ENCODE results near the gene DDX59.
A peak's percentile ranks its signal among the peaks of the same experiment; 100 is the strongest.

The DDX59 gene

GRCh38 chr1:200686620-200687019 lies 16.9 kb upstream of the DDX59 start:
- H3K4me3 ChIP-seq (ENCODE audit: low read length) = no peak overlapping the region
- H3K4me1 ChIP-seq (ENCODE audit: control insufficient read depth, insufficient read depth, low read length) = no peaks in the 10 kb centered on the region
- no peak overlapping the region for H3K9ac ChIP-seq (ENCODE audit: low read length)
- H3K27me3 ChIP-seq (ENCODE audit: control insufficient read depth, insufficient read depth, low read length) = no peaks in the 10 kb centered on the region
- no peaks in the 10 kb centered on the region for H3K36me3 ChIP-seq (ENCODE audit: control insufficient read depth, insufficient read depth, low read length)
- H3K9me3 ChIP-seq (ENCODE audit: control insufficient read depth, low read length) = no peaks in the 10 kb centered on the region

- H3K27me3 ChIP-seq (ENCODE audit: control insufficient read depth, insufficient read depth, low read length) = no peaks in the 10 kb centered on the region
- no peak overlapping the region for H3K4me3 ChIP-seq (ENCODE audit: low read length)
- no peaks in the 10 kb centered on the region for H3K4me1 ChIP-seq (ENCODE audit: control insufficient read depth, insufficient read depth, low read length)
- no peak overlapping the region for H3K9ac ChIP-seq (ENCODE audit: low read length)
- no peaks in the 10 kb centered on the region for H3K36me3 ChIP-seq (ENCODE audit: control insufficient read depth, insufficient read depth, low read length)
- H3K9me3 ChIP-seq (ENCODE audit: control insufficient read depth, low read length) = no peaks in the 10 kb centered on the region
Measured at GRCh38 chr1:200684015-200684414, 14.3 kb upstream of the DDX59 start.

- H3K4me1 ChIP-seq (ENCODE audit: control insufficient read depth, insufficient read depth, low read length) = no peaks in the 10 kb centered on the region
- no peak overlapping the region for H3K9ac ChIP-seq (ENCODE audit: low read length)
- no peak overlapping the region for H3K4me3 ChIP-seq (ENCODE audit: low read length)
- no peaks in the 10 kb centered on the region for H3K36me3 ChIP-seq (ENCODE audit: control insufficient read depth, insufficient read depth, low read length)
- H3K27me3 ChIP-seq (ENCODE audit: control insufficient read depth, insufficient read depth, low read length) = no peaks in the 10 kb centered on the region
- H3K9me3 ChIP-seq (ENCODE audit: control insufficient read depth, low read length) = no peaks in the 10 kb centered on the region
Measured at GRCh38 chr1:200683298-200683697, 13.6 kb upstream of the DDX59 start.

- Histone ChIP-seq H3K36me3 (ENCODE audit: control insufficient read depth, insufficient read depth, low read length) (no peaks in the 10 kb centered on the region), H3K9ac (ENCODE audit: low read length) (no peak overlapping the region), H3K4me1 (ENCODE audit: control insufficient read depth, insufficient read depth, low read length) (no peaks in the 10 kb centered on the region), H3K4me3 (ENCODE audit: low read length) (no peak overlapping the region), H3K27me3 (ENCODE audit: control insufficient read depth, insufficient read depth, low read length) (no peaks in the 10 kb centered on the region), H3K9me3 (ENCODE audit: control insufficient read depth, low read length) (no peaks in the 10 kb centered on the region)
Measured at GRCh38 chr1:200681231-200681630, 11.5 kb upstream of the DDX59 start.

GRCh38 chr1:200676829-200677228 lies 7.1 kb upstream of the DDX59 start:
- no peaks in the 10 kb centered on the region for H3K27me3 ChIP-seq (ENCODE audit: control insufficient read depth, insufficient read depth, low read length)
- no peak overlapping the region for H3K9ac ChIP-seq (ENCODE audit: low read length)
- no peaks in the 10 kb centered on the region for H3K9me3 ChIP-seq (ENCODE audit: control insufficient read depth, low read length)
- no peak overlapping the region for H3K4me3 ChIP-seq (ENCODE audit: low read length)
- H3K4me1 ChIP-seq (ENCODE audit: control insufficient read depth, insufficient read depth, low read length) = no peaks in the 10 kb centered on the region
- H3K36me3 ChIP-seq (ENCODE audit: control insufficient read depth, insufficient read depth, low read length) = no peaks in the 10 kb centered on the region

GRCh38 chr1:200675588-200675852 lies 5.8 kb upstream of the DDX59 start:
- H3K9ac ChIP-seq (ENCODE audit: low read length) = no peak overlapping the region
- H3K4me1 ChIP-seq (ENCODE audit: control insufficient read depth, insufficient read depth, low read length) = no peaks in the 10 kb centered on the region
- no peaks in the 10 kb centered on the region for H3K27me3 ChIP-seq (ENCODE audit: control insufficient read depth, insufficient read depth, low read length)
- no peaks in the 10 kb centered on the region for H3K36me3 ChIP-seq (ENCODE audit: control insufficient read depth, insufficient read depth, low read length)
- no peaks in the 10 kb centered on the region for H3K9me3 ChIP-seq (ENCODE audit: control insufficient read depth, low read length)
- no peak overlapping the region for H3K4me3 ChIP-seq (ENCODE audit: low read length)

- Histone ChIP-seq H3K4me1 (ENCODE audit: control insufficient read depth, insufficient read depth, low read length) (no peaks in the 10 kb centered on the region), H3K9me3 (ENCODE audit: control insufficient read depth, low read length) (no peaks in the 10 kb centered on the region), H3K27me3 (ENCODE audit: control insufficient read depth, insufficient read depth, low read length) (no peaks in the 10 kb centered on the region), H3K4me3 (ENCODE audit: low read length) (no peak overlapping the region), H3K9ac (ENCODE audit: low read length) (no peak overlapping the region), H3K36me3 (ENCODE audit: control insufficient read depth, insufficient read depth, low read length) (no peaks in the 10 kb centered on the region)
Measured at GRCh38 chr1:200674838-200675587, 5.3 kb upstream of the DDX59 start.

- Histone ChIP-seq H3K4me1 (ENCODE audit: control insufficient read depth, insufficient read depth, low read length) (no peaks in the 10 kb centered on the region), H3K4me3 (ENCODE audit: low read length) (no peak overlapping the region), H3K9me3 (ENCODE audit: control insufficient read depth, low read length) (no peaks in the 10 kb centered on the region), H3K27me3 (ENCODE audit: control insufficient read depth, insufficient read depth, low read length) (no peaks in the 10 kb centered on the region), H3K9ac (ENCODE audit: low read length) (no peak overlapping the region), H3K36me3 (ENCODE audit: control insufficient read depth, insufficient read depth, low read length) (no peaks in the 10 kb centered on the region)
Measured at GRCh38 chr1:200673952-200674823, 4.5 kb upstream of the DDX59 start.

- H3K9ac ChIP-seq (ENCODE audit: low read length) = no peak overlapping the region
- no peaks in the 10 kb centered on the region for H3K27me3 ChIP-seq (ENCODE audit: control insufficient read depth, insufficient read depth, low read length)
- H3K4me1 ChIP-seq (ENCODE audit: control insufficient read depth, insufficient read depth, low read length) = peaks cover 8% of the 10 kb centered on the region
- H3K9me3 ChIP-seq (ENCODE audit: control insufficient read depth, low read length) = no peaks in the 10 kb centered on the region
- H3K36me3 ChIP-seq (ENCODE audit: control insufficient read depth, insufficient read depth, low read length) = no peaks in the 10 kb centered on the region
- no peak overlapping the region for H3K4me3 ChIP-seq (ENCODE audit: low read length)
Measured at GRCh38 chr1:200671235-200671786, 1.6 kb upstream of the DDX59 start.

GRCh38 chr1:200670242-200671118 lies 773 bp upstream of the DDX59 start:
- Histone ChIP-seq H3K4me3 (ENCODE audit: low read length) (peak overlapping the region; percentile 72), H3K9me3 (ENCODE audit: control insufficient read depth, low read length) (no peaks in the 10 kb centered on the region), H3K27me3 (ENCODE audit: control insufficient read depth, insufficient read depth, low read length) (no peaks in the 10 kb centered on the region), H3K9ac (ENCODE audit: low read length) (peak overlapping the region; percentile 90), H3K36me3 (ENCODE audit: control insufficient read depth, insufficient read depth, low read length) (no peaks in the 10 kb centered on the region), H3K4me1 (ENCODE audit: control insufficient read depth, insufficient read depth, low read length) (peaks cover 8% of the 10 kb centered on the region)

- Histone ChIP-seq H3K4me3 (ENCODE audit: low read length) (no peak overlapping the region), H3K27me3 (ENCODE audit: control insufficient read depth, insufficient read depth, low read length) (no peaks in the 10 kb centered on the region), H3K9me3 (ENCODE audit: control insufficient read depth, low read length) (no peaks in the 10 kb centered on the region), H3K9ac (ENCODE audit: low read length) (peak overlapping the region; percentile 90), H3K36me3 (ENCODE audit: control insufficient read depth, insufficient read depth, low read length) (no peaks in the 10 kb centered on the region), H3K4me1 (ENCODE audit: control insufficient read depth, insufficient read depth, low read length) (peaks cover 8% of the 10 kb centered on the region)
Measured at GRCh38 chr1:200668514-200669313, 993 bp downstream of the DDX59 start.
